A673 (cell line): ENCODE data around the gene RHOA. TPM values are rescaled to one million over a fixed set of nuclear protein-coding genes. Genes with fewer than 3 reads are reported as not detected.

Source experiments
- BruUV-seq: library from RNA; stranded (reverse); fragments of 400-500 nt; replicated peaks from 2 replicates; lab custom pipeline; 2021; lab: Mats Ljungman, UMichigan
- CTCF ChIA-PET: fragments of 300-600 bp; sonication (Branson Sonifier 250); formaldehyde crosslinking; loops from one replicate; lab custom pipeline; 2022; ENCODE audit warnings: antibody characterized with exemption; lab: Charles Lee
- POLR2A ChIA-PET: fragments of 300-600 bp; sonication (Branson Sonifier 250); formaldehyde crosslinking; loops from one replicate; lab custom pipeline; 2022; ENCODE audit warnings: antibody characterized with exemption; ENCODE audit not compliant: low non-redundant PET; lab: Charles Lee
- DNase-seq: peaks from one replicate; pipeline ENCODE4 v3.0.0-alpha.2; 2015; ENCODE audit warnings: low spot score
- H3K27ac ChIP-seq: fragments of 200-600 bp; sonication (generic); 2 replicates; pipeline ENCODE4 v1.5.1; 2016; ENCODE audit warnings: mixed run types, low read depth, mild to moderate bottlenecking, mixed read lengths, antibody characterized with exemption, low read length; ENCODE audit not compliant: poor library complexity, severe bottlenecking
- H3K27me3 ChIP-seq: fragments of 200-600 bp; sonication (generic); replicated peaks from 2 replicates; pipeline ENCODE4 v1.6.1; 2017; ENCODE audit warnings: mixed run types, low read depth, mild to moderate bottlenecking, mixed read lengths, antibody characterized with exemption, low read length; ENCODE audit not compliant: insufficient read depth, poor library complexity
- H3K36me3 ChIP-seq: fragments of 200-600 bp; sonication (generic); 2 replicates; pipeline ENCODE4 v1.6.1; 2016; ENCODE audit warnings: mixed run types, mild to moderate bottlenecking, mixed read lengths, antibody characterized with exemption, low read length; ENCODE audit not compliant: insufficient read depth, poor library complexity, severe bottlenecking
- H3K4me1 ChIP-seq: fragments of 200-600 bp; sonication (generic); 2 replicates; pipeline ENCODE4 v1.6.1; 2017; ENCODE audit warnings: mixed run types, mild to moderate bottlenecking, mixed read lengths, antibody characterized with exemption, low read length; ENCODE audit not compliant: insufficient read depth, poor library complexity, severe bottlenecking
- H3K4me3 ChIP-seq: fragments of 200-600 bp; sonication (generic); 2 replicates; pipeline ENCODE4 v1.5.1; 2016; ENCODE audit warnings: low read depth, mixed run types, mild to moderate bottlenecking, mixed read lengths, low read length; ENCODE audit not compliant: poor library complexity, severe bottlenecking
- H3K9me3 ChIP-seq: fragments of 200-600 bp; sonication (generic); 2 replicates; pipeline ENCODE4 v1.6.1; 2016; ENCODE audit warnings: mixed run types, low read depth, mild to moderate bottlenecking, mixed read lengths, antibody characterized with exemption, low read length; ENCODE audit not compliant: poor library complexity, severe bottlenecking
- CTCF ChIP-seq: fragments of 300-800, 200-600 bp; sonication (generic); conservative IDR thresholded peaks from 2 replicates; pipeline ENCODE4 v1.5.1; 2017; ENCODE audit warnings: low read depth, mild to moderate bottlenecking, antibody characterized with exemption, low read length, moderate library complexity, mixed read lengths
- EZH2 ChIP-seq: fragments of 200-600 bp; sonication (generic); IDR thresholded peaks from 2 replicates; pipeline ENCODE4 v1.6.1; 2017; ENCODE audit warnings: borderline replicate concordance, low read depth, mild to moderate bottlenecking, mixed read lengths, antibody characterized with exemption, low read length; ENCODE audit not compliant: poor library complexity, severe bottlenecking
- intact Hi-C: fragments of 100-400 bp; cut with micrococcal nuclease; formaldehyde crosslinking; loops from one replicate; pipeline ENCODE4 v1.10.0; 2022; ENCODE audit not compliant: unreplicated experiment
- total RNA-seq: library from RNA; stranded (reverse); gene quantifications from 2 replicates; pipeline ENCODE4 v1.2.3, GENCODE V29; 2021

Gene RHOA
- total RNA-seq, 1 experiment from 2014 or later: 198 TPM

GRCh38 chr3:49403891-49404290 lies 7.9 kb downstream of the RHOA start:
- H3K4me3 ChIP-seq: no peak overlapping the region
- no peaks in the 10 kb centered on the region for H3K27me3 ChIP-seq
- H3K36me3 ChIP-seq: peaks cover 4% of the 10 kb centered on the region
- BruUV-seq: no TSS peak
- ChIA-PET POLR2A (interaction anchor here (0.7 kb wide), 1 partner anchor 68 kb away, joined by 3 read pairs; no protein-coding TSS in a partner anchor), CTCF (no interaction called here)
- no peak for DNase-seq
- TF ChIP-seq EZH2: no peak
- no peak for TF ChIP-seq CTCF
- no peaks in the 10 kb centered on the region for H3K9me3 ChIP-seq
- intact Hi-C loops: no loop called here
- H3K4me1 ChIP-seq: no peaks in the 10 kb centered on the region
- H3K27ac ChIP-seq: no peak overlapping the region

- CTCF ChIA-PET: no interaction called here
These were observed 10.0 kb downstream of the RHOA start for GRCh38 chr3:49401766-49402165.

GRCh38 chr3:49399461-49399860 lies 12.3 kb downstream of the RHOA start:
- no peak for TF ChIP-seq CTCF
- BruUV-seq: no TSS peak
- intact Hi-C loops: no loop called here

More at GRCh38 chr3:49401766-49402165, 10.0 kb downstream of the RHOA start:
- intact Hi-C loops: no loop called here
- no peak for TF ChIP-seq CTCF
- no peak for TF ChIP-seq EZH2
- no peak overlapping the region for H3K4me3 ChIP-seq
- H3K4me1 ChIP-seq: peaks cover 7% of the 10 kb centered on the region
- no TSS peak for BruUV-seq
- POLR2A ChIA-PET: no interaction called here
- H3K27me3 ChIP-seq: no peaks in the 10 kb centered on the region
- H3K9me3 ChIP-seq: no peaks in the 10 kb centered on the region
- no peak overlapping the region for H3K27ac ChIP-seq
- H3K36me3 ChIP-seq: peaks cover 4% of the 10 kb centered on the region
- no peak for DNase-seq

More at GRCh38 chr3:49399461-49399860, 12.3 kb downstream of the RHOA start:
- ChIA-PET POLR2A (no interaction called here), CTCF (no interaction called here)
- no peak for DNase-seq
- Histone ChIP-seq H3K4me3 (no peak overlapping the region), H3K27ac (no peak overlapping the region), H3K27me3 (no peaks in the 10 kb centered on the region), H3K36me3 (peaks cover 4% of the 10 kb centered on the region), H3K4me1 (peaks cover 7% of the 10 kb centered on the region), H3K9me3 (no peaks in the 10 kb centered on the region)
